Neural progenitor cell (in vitro differentiated cells): Measurements from ENCODE around the gene CDH12.

ENCODE experiments used
- CTCF ChIP-seq: fragments of 200-600 bp; sonication (generic); IDR thresholded peaks from 2 replicates; pipeline ENCODE4 v1.5.1; 2017; ENCODE audit warnings: antibody characterized with exemption, mild to moderate bottlenecking
- EZH2phosphoT487 ChIP-seq: fragments of 200-600 bp; sonication (generic); IDR thresholded peaks from 2 replicates; pipeline ENCODE4 v1.6.1; 2017; ENCODE audit warnings: antibody characterized with exemption

DNA sequence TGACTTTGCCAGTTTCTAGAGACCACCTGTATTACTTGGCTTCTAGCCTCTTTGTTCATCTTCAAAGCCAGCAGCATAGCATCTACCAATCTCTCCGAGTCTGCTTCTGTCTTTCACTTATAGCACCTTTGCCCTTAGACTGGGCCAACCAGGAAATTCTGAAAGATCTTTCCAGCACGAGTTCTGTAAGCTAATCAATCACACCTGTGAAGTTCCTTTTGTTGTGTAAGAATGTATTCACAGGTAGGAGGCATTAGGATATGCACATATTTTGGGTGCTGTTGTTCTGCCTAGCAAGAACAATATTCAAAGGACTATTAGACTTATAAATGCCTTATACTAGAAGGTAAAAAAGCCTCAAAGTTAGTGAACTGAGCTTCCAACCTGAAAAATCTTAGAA, 232.1 kb downstream of the CDH12 start:
- TF ChIP-seq EZH2phosphoT487 = no peak
- TF ChIP-seq CTCF = no peak
